Measurements from ENCODE around the gene NDUFS6.

DNA sequence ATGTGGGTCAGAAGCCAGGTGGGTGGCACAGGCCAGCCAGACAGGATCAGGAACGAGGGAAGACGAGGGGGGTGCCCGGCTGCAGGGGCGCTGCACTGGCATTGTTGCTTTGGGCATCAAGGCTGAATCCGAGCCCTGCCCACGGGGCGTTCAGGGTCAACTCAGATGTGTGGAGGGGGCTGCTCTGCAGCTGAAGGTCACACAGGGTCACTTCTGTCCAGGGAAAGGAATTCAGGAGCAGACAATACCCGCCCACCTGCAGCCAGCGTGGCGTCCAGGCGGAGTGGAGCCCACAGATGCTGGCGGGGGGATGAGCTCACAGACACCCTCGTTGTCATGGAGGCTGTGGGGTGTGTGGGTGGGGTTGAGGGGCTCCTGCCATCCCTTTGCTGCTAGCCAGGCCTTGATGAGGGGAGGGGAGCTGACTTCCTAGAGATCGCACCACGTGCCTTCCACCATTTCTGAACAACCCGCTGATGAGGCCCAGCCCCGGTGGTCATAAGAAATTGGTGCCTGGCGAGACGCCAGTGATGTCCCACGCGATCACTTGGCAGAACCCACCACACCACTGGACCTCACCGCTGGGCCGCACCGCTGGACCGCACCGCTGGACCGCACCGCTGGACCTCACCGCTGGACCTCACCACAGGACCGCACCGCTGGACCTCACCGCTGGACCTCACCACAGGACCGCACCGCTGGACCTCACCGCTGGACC lies 32.8 kb upstream of the NDUFS6 start:
- TF ChIP-seq, protein P1, sequence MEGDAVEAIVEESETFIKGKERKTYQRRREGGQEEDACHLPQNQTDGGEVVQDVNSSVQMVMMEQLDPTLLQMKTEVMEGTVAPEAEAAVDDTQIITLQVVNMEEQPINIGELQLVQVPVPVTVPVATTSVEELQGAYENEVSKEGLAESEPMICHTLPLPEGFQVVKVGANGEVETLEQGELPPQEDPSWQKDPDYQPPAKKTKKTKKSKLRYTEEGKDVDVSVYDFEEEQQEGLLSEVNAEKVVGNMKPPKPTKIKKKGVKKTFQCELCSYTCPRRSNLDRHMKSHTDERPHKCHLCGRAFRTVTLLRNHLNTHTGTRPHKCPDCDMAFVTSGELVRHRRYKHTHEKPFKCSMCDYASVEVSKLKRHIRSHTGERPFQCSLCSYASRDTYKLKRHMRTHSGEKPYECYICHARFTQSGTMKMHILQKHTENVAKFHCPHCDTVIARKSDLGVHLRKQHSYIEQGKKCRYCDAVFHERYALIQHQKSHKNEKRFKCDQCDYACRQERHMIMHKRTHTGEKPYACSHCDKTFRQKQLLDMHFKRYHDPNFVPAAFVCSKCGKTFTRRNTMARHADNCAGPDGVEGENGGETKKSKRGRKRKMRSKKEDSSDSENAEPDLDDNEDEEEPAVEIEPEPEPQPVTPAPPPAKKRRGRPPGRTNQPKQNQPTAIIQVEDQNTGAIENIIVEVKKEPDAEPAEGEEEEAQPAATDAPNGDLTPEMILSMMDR (IDR thresholded peaks at IDR 0.05; ENCODE audit: low read length), result no peak
- TF ChIP-seq EZH2 (IDR thresholded peaks at IDR 0.05; ENCODE audit: borderline replicate concordance, low read length), result no peak
